Tibial nerve (tissue), 4 donors: ENCODE data around the gene SMIM22.

Experiments used
- EP300 ChIP-seq, 2 donors: sonication (generic); formaldehyde crosslinking; IDR thresholded peaks; one replicate each; pipeline ENCODE4 v1.6.1; 2017; ENCODE audit warnings: antibody characterized with exemption in 2 of 2, mild to moderate bottlenecking in 1 of 2
- POLR2A ChIP-seq, 2 donors: fragments of 450-650 bp; IDR thresholded peaks; one replicate each; pipeline ENCODE4 v1.6.1; 2017; ENCODE audit warnings: antibody characterized with exemption in 2 of 2, mild to moderate bottlenecking in 2 of 2, moderate library complexity in 2 of 2
- TF ChIP-seq, protein P1 (sequence below), 5 experiments: fragments of 200-600 bp in 3 of 5; fragments of 450-650 bp in 2 of 5; sonication (generic) in 3 of 5; IDR thresholded peaks; one replicate each; pipeline ENCODE4 v1.5.1; 2016 to 2019; ENCODE audit warnings: antibody characterized with exemption in 5 of 5, mild to moderate bottlenecking in 3 of 5, moderate library complexity in 2 of 5

DNA sequence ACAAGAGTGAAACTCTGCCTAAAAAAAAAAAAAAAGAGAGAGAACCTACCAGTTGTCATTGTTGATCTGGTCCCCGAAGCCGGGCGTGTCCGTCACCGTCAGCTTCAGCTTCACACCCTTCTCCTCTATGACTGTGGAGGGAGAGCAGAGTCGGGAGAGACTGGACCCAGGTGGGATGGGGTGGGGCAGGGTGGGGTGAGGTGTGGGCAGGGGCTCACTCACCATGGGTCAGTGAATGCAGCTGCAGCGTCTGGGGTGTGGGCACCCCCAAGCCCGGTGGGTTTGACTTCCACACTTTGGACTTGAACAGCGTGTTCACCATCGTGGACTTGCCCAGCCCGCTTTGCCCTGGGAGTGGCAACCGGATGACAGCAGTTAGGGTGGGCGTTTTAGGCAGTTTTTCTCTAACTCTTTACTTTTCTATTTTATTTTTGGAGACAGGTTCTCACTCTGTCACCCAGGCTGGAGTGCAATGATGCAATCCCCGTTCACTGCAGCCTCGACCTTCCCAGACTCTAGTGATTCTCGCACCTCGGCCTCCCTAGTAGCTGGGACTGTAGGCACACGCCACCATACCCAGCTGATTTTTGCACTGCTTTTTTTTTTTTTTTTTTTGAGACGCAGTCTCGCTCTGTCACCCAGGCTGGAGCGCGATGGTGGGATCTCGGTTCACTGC lies 9.3 kb upstream of the SMIM22 start:
- TF ChIP-seq, protein P1, sequence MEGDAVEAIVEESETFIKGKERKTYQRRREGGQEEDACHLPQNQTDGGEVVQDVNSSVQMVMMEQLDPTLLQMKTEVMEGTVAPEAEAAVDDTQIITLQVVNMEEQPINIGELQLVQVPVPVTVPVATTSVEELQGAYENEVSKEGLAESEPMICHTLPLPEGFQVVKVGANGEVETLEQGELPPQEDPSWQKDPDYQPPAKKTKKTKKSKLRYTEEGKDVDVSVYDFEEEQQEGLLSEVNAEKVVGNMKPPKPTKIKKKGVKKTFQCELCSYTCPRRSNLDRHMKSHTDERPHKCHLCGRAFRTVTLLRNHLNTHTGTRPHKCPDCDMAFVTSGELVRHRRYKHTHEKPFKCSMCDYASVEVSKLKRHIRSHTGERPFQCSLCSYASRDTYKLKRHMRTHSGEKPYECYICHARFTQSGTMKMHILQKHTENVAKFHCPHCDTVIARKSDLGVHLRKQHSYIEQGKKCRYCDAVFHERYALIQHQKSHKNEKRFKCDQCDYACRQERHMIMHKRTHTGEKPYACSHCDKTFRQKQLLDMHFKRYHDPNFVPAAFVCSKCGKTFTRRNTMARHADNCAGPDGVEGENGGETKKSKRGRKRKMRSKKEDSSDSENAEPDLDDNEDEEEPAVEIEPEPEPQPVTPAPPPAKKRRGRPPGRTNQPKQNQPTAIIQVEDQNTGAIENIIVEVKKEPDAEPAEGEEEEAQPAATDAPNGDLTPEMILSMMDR (IDR thresholded peaks at IDR 0.05), result no peak
- no peak for TF ChIP-seq POLR2A (IDR thresholded peaks at IDR 0.05)
- no peak for TF ChIP-seq EP300 (IDR thresholded peaks at IDR 0.05)
